HuH-7.5 (cell line): ENCODE results near the gene GMPR.

Experiments used
- DNase-seq: peaks from one replicate; pipeline ENCODE4 v3.0.0; 2011; ENCODE audit warnings: low spot score

GMPR gene

GRCh38 chr6:16238057-16238962 is at the start of gene GMPR:
TSS of gene GMPR (plus strand) at chr6:16238587. CDS start at chr6:16238694, 107 bp downstream.
- DNase-seq: peak; percentile 22

GRCh38 chr6:16190214-16190613 is 48.2 kb upstream of the GMPR start:
- DNase-seq: no peak

DNA sequence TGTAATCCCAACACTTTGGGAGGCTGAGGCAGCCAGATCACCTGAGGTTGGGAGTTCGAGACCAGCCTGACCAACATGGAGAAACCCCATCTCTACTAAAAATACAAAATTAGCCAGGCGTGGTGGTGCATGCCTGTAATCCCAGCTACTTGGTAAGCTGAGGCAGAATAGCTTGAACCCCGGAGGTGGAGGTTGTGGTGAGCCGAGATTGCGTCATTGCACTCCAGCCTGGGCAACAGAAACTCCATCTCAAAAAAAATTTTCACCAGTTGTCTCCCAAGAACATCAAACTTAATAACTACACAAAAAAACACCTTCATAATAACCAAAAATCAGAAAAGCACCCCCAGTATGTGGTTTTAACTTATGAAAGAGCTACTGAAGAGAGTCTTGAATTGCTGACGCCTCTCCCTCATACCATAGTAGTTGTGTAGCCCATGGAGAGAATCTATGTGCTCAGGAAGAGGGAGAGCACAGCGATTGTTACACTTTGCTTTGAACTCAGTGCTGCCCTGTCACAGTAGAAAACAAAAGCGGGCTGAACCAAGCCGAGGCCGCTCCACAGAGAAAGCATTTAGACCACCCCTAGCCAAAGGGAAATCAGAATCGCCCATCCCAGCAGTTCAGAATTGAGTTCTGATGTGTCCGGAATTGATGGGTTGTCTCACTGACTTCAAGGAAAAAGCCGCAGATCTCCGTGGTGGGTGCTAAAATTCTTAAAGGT is 42.0 kb upstream of the GMPR start:
- DNase-seq: no peak

DNA sequence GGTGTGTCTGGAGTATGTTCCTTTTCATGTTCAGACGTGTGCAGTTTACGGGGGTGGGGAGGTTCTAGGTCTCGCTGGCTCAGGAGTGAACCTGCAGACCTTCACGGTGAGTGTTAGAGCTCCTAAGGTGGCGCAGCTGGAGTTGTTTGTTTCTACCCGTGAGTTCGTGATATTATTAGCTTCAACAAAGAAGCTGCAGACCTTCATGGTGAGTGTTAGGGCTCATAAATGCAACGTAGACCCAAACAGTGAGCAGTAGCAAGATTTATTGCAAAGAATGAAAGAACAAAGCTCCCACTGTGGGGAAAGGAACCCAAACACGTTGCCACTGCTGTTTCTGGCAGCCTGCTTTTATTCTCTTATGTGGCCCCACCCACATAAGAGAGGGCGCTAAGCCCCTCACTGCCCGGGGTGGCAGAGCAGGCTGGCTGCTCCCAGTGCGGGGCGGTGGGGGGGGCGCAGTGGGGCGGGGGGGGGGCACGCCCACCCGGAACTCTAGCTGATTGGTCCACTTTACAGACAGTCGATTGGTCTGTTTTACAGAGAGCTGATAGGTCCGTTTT is 41.3 kb upstream of the GMPR start:
- no peak for DNase-seq

- no peak for DNase-seq
Measured at GRCh38 chr6:16198061-16198705, 40.2 kb upstream of the GMPR start.

DNA sequence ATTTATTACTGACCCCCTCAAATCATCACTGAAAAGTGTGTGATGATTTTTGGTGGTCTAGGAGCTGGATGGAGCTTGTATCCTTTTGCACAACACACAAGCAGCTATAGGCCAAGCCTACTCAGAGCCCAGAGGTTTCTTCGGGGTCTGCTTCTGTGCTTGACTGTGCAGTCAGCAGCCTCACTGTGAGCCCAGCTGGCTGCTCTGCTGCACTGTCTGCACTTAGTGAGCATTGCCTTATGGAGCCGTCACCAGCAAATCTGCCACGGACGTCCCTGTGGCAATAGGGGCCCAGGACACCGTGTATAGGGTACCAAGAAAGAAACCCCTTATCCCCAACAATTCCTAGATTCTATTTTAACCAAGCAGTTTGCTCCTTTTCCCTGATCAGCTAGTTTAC is 38.6 kb upstream of the GMPR start:
- DNase-seq: no peak

- DNase-seq: no peak
Measured at GRCh38 chr6:16200321-16200883, 38.0 kb upstream of the GMPR start.

- DNase-seq: peak; percentile 36
Measured at GRCh38 chr6:16201706-16202105, 36.7 kb upstream of the GMPR start.

GRCh38 chr6:16204653-16205376 is 33.6 kb upstream of the GMPR start:
- DNase-seq: no peak

DNA sequence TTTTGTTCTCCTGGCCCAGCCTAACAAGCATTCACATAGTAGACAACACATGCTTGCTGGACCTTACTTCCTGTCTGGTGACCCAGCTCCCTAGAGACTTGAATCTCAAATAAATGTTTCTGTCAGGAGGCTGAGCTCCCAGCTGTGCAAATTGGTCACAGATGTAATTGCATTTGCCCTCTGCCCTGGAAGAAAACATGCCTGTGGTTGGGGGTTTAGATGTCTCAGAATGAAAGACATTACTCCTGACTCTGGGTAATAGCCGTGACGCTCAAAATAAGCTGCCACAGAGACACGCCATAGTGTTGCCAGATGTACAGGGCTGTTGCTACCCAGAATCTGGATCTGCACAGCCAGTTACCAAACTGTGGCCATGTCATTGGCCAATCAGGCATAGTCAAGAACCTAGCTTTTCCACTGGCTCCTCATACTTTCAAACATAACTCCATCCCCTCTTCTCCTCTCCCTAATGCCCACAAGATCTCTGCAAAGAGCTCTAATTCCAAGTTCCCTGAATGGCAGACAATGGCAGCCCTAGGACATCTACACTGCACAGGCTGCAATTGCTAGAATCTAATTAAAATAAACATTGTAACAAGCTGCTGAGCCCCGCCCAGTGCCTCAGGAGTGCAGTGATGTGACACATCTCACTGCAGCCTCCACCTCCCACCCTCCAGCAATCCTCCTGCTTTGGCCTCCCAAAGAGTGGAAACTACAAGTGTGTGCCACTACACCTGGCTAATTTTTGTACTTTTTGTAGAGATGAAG is 32.8 kb upstream of the GMPR start:
- DNase-seq: no peak

GRCh38 chr6:16206595-16207037 is 31.8 kb upstream of the GMPR start:
- DNase-seq: peak; percentile 61

DNA sequence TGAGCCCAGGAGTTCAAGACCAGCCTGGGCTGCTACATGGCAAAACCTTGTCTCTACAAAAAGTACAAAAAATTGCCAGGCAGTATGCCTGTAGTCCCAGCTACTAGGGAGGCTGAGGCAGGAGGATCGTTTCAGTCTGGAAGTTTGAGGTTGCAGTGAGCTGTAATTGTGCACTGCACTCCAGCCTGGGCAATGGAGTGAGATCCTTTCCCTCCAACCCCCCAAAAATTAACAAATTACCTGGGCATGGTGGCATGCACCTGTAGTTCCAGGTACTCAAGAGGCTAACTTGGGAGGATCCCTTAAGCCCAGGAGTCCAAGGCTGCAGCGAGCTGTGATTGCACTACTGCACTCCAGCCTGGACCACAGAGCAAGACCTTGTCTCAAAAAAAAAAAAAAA is 29.4 kb upstream of the GMPR start:
- no peak for DNase-seq

DNA sequence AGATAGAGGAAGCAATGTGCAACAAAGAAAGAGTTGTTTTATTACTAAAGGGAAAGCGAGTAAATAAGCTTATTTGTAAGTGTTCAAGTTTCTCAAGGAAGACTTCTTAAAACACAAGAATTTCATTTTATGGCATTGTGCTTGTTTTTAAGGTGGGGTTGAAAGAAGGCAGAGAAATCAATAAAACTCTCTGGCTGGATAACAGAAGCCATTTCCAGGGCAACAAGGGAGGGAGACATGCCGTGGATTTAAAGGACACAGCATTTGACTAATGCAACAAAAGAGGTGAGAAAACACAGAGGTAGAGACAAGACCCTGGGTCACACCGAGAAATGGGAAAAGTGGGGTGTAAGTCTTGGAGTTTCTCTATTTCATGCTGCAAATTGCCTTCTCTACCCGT is 28.8 kb upstream of the GMPR start:
- DNase-seq: no peak

- no peak for DNase-seq
Measured at GRCh38 chr6:16212276-16212675, 26.1 kb upstream of the GMPR start.

DNA sequence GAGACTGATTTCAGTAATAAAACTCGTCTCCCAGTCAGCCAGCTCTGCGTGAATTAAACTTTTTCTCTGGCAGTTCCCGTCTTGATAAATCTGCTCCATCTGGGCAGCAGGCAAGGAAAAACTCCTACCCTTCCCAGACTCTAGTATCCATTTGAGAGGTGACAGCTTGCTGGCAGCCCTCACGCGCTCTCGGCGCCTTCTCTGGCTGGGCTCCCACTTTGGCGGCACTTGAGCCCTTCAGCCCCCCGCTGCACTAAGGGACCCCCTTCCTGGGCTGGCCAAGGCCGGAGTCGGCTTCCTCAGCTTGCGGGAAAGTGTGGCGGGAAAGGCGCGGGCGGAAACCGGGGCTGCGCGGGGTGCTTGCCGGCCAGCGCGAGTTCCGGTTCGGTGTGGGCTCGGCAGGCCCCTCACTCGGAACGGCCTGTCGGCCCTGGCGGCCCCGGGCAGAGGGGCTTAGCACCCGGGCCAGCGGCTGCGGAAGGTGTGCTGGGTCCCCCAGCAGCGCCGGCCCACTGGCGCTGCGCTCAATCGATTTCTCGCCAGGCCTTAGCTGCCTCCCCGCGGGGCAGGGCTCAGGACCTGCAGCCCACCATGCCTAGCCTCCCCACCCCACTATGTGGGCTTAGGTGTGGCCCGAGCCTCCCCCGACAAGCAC is 21.8 kb upstream of the GMPR start:
- DNase-seq: no peak

- no peak for DNase-seq
Measured at GRCh38 chr6:16217156-16217721, 21.1 kb upstream of the GMPR start.

GRCh38 chr6:16222826-16223225 is 15.6 kb upstream of the GMPR start:
- DNase-seq: no peak

DNA sequence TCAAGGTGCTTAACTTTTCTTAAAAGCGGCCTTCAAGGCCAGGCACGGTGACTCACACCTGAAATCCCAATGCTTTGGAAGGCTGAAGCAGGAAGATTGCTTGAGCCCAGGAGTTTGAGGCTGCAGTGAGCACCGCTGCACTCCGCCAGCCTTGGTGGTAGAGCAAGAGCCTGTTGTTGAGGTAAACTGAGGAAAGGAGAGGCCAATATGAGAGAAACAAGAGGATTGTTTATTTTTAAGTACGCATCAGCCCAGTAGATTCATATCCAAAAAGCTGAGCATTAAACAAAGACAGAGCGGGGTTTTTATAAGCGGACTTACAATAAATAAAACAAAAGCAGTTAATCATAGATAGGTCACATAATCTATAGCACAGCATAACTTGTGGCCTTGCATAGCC is 15.0 kb upstream of the GMPR start:
- DNase-seq: no peak

GRCh38 chr6:16224409-16224808 is 14.0 kb upstream of the GMPR start:
- no peak for DNase-seq
